Gastrocnemius medialis (tissue), 4 donors: ENCODE measurements around the gene CNTD1. TPM values are rescaled to one million over a fixed set of nuclear protein-coding genes. Genes with fewer than 3 reads are reported as not detected.

ENCODE experiments used
- ATAC-seq, 2 donors: fragments of 150-250 bp; one replicate each; pipeline ENCODE4 v1.9.1; 2016
- DNase-seq, 2 donors: peaks; one replicate each; pipeline ENCODE4 v3.0.0-alpha.2; 2019
- H3K27ac ChIP-seq, 4 donors: fragments of 200-600 bp; sonication (generic); 1 replicate in 1 of 4; 2 replicates in 3 of 4; pipeline ENCODE4 v1.5.1; 2016 to 2018; ENCODE audit warnings: mild to moderate bottlenecking in 2 of 4, moderate library complexity in 1 of 4
- H3K27me3 ChIP-seq, 3 donors: fragments of 200-600 bp; sonication (generic) in 2 of 3; 1 replicate in 1 of 3; 2 replicates in 2 of 3; pipeline versions ENCODE4 v1.5.1 to v1.6.0; 2016 to 2019; ENCODE audit warnings: mild to moderate bottlenecking in 1 of 3, moderate library complexity in 1 of 3
- H3K36me3 ChIP-seq, 2 donors: fragments of 200-600 bp; sonication (generic) in 1 of 2; one replicate each; pipeline ENCODE4 v1.5.1; 2017 to 2018
- H3K4me1 ChIP-seq, 2 donors: fragments of 200-600 bp; sonication (generic) in 1 of 2; one replicate each; pipeline ENCODE4 v1.5.1; 2016 to 2017; ENCODE audit warnings: mild to moderate bottlenecking in 2 of 2
- H3K4me3 ChIP-seq, 4 donors: fragments of 200-600 bp; sonication (generic) in 3 of 4; 1 replicate in 1 of 4; 2 replicates in 3 of 4; pipeline ENCODE4 v1.5.1; 2016 to 2019; ENCODE audit warnings: mild to moderate bottlenecking in 2 of 4
- H3K9me3 ChIP-seq, 3 donors: fragments of 200-600 bp; sonication (generic) in 2 of 3; 1 replicate in 1 of 3; 2 replicates in 2 of 3; pipeline ENCODE4 v1.5.1; 2016 to 2019
- CTCF ChIP-seq, 5 experiments: fragments of 450-650 bp in 3 of 5; fragments of 200-600 bp in 2 of 5; sonication (generic) in 2 of 5; IDR thresholded peaks in 4 of 5; conservative IDR thresholded peaks in 1 of 5; 1 replicate in 4 of 5; 2 replicates in 1 of 5; pipeline ENCODE4 v1.5.1; 2016 to 2019; ENCODE audit warnings: antibody characterized with exemption in 5 of 5, mild to moderate bottlenecking in 3 of 5, moderate library complexity in 3 of 5
- POLR2A ChIP-seq, 2 donors: fragments of 450-650 bp; IDR thresholded peaks; one replicate each; pipeline ENCODE4 v1.6.1; 2017; ENCODE audit warnings: antibody characterized with exemption in 2 of 2, mild to moderate bottlenecking in 2 of 2, moderate library complexity in 2 of 2
- in situ Hi-C, 4 donors: fragments of 200-750 bp; cut with MboI; loops; one replicate each; pipeline versions ENCODE4 v1.15.0 to v1.8.0; 2017; ENCODE audit warnings: low sequenced_read_pairs in 4 of 4
- intact Hi-C: fragments of 100-400 bp; cut with DNase I; formaldehyde crosslinking; loops from one replicate; pipeline ENCODE4 v1.15.1; 2023; ENCODE audit warnings: low total_unique reads
- total RNA-seq, 4 donors: library from RNA; depleted of rRNA; stranded (reverse); fragments of >200 nt; gene quantifications; one replicate each; pipeline versions ENCODE4 v1.1.0 to v1.2.3, GENCODE V29; 2016

The CNTD1 gene
- total RNA-seq, 4 donors from 2014 or later: not detected

DNA sequence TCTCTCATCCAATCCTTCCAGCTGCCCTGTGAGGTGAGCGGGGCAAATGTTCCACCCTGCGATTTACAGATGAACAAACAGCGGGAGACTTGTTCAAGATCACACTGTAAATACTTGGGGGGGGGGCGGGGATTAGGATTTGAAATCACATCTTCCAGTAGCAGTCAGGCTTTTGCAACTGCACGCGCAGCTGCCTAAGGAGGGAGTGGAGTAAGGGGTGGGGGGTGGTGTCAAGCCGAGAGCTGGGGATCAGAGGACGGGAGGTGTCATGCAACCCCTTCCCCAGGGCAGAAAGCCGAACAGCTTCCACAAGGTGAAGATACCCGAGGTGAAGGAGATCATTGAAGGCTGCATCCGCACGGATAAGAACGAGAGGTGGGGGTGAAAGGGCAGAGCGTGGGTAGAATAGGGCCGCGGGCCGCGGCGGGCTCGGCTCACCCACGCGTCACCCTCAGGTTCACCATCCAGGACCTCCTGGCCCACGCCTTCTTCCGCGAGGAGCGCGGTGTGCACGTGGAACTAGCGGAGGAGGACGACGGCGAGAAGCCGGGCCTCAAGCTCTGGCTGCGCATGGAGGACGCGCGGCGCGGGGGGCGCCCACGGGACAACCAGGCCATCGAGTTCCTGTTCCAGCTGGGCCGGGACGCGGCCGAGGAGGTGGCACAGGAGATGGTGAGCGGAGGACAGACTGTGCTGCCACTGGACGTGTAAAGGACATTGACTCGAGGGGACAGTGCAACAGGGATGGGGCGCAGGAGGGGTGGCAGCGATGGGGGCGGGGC, 13.7 kb upstream of the CNTD1 start:
- intact Hi-C loops: no loop called here
- Histone ChIP-seq H3K27me3 (peaks cover 63 to 71% (median 71%) of the 10 kb centered on the region in 3 donors), H3K4me1 (peaks cover 0 to 5% of the 10 kb centered on the region in 2 donors)

GRCh38 chr17:42787266-42787665, 11.4 kb upstream of the CNTD1 start:
- TF ChIP-seq CTCF (IDR thresholded peaks at IDR 0.05 in 4 of 5, conservative IDR thresholded peaks at IDR 0.05 in 1 of 5) (no peak), POLR2A (IDR thresholded peaks at IDR 0.05) (no peak)

More for the DNA sequence above, 13.7 kb upstream of the CNTD1 start:
- in situ Hi-C loops: no loop called here
- DNase-seq (no peak), ATAC-seq (no peak)
- Histone ChIP-seq H3K27ac (no peak overlapping the region), H3K9me3 (no peaks in the 10 kb centered on the region), H3K36me3 (no peaks in the 10 kb centered on the region), H3K4me3 (no peak overlapping the region)
- TF ChIP-seq CTCF (IDR thresholded peaks at IDR 0.05 in 4 of 5, conservative IDR thresholded peaks at IDR 0.05 in 1 of 5) (no peak), POLR2A (IDR thresholded peaks at IDR 0.05) (no peak)

GRCh38 chr17:42791948-42792347, 6.7 kb upstream of the CNTD1 start:
- DNase-seq (no peak), ATAC-seq (no peak)
- H3K27ac ChIP-seq: no peak overlapping the region
- intact Hi-C loops (no loop called here), in situ Hi-C loops (no loop called here)
- H3K36me3 ChIP-seq: peaks cover 0 to 5% of the 10 kb centered on the region in 2 donors
- TF ChIP-seq CTCF (IDR thresholded peaks at IDR 0.05 in 4 of 5, conservative IDR thresholded peaks at IDR 0.05 in 1 of 5): no peak
- H3K27me3 ChIP-seq: peaks cover 0 to 12% (median 6%) of the 10 kb centered on the region in 3 donors
- H3K4me1 ChIP-seq: peaks cover 4 to 6% of the 10 kb centered on the region in 2 donors
- no peaks in the 10 kb centered on the region for H3K9me3 ChIP-seq
- H3K4me3 ChIP-seq: no peak overlapping the region

More at GRCh38 chr17:42787266-42787665, 11.4 kb upstream of the CNTD1 start:
- peaks cover 0 to 2% of the 10 kb centered on the region in 2 donors for H3K4me1 ChIP-seq
- H3K36me3 ChIP-seq: no peaks in the 10 kb centered on the region
- DNase-seq: no peak
- H3K27me3 ChIP-seq: peaks cover 45 to 53% (median 53%) of the 10 kb centered on the region in 3 donors
- no peak overlapping the region for H3K27ac ChIP-seq
- in situ Hi-C loops: no loop called here
- no peak overlapping the region for H3K4me3 ChIP-seq
- ATAC-seq: no peak
- intact Hi-C loops: no loop called here
- no peaks in the 10 kb centered on the region for H3K9me3 ChIP-seq

DNA sequence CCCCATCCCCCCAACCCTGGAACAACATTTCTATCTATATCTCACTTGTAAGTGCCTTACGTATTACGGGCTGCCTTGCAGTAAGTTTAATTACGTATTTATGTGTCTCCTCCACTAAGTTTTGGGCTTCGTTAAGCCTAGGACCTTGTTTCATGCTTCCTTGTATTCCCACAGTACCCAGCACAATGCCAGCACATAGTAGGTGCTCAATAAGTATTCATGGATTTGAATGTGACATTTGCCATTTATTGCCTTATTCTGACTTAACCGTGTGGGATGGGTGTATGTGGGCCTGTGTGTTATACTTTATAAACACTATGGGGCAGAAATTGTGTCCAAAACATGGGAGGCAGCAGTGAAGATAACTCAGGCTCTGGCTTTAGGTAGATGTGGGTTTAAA, 6.1 kb upstream of the CNTD1 start:
- H3K4me3 ChIP-seq: no peak overlapping the region
- no peak for TF ChIP-seq POLR2A (IDR thresholded peaks at IDR 0.05)
- no peak for TF ChIP-seq CTCF (IDR thresholded peaks at IDR 0.05 in 4 of 5, conservative IDR thresholded peaks at IDR 0.05 in 1 of 5)
- in situ Hi-C loops: no loop called here
- H3K4me1 ChIP-seq: peaks cover 10 to 12% of the 10 kb centered on the region in 2 donors
- DNase-seq (no peak), ATAC-seq (no peak)
- peaks cover 0 to 5% of the 10 kb centered on the region in 2 donors for H3K36me3 ChIP-seq
- H3K27me3 ChIP-seq: peaks cover 0 to 6% (median under 1%) of the 10 kb centered on the region in 3 donors
- intact Hi-C loops: no loop called here
- no peak overlapping the region for H3K27ac ChIP-seq
- H3K9me3 ChIP-seq: no peaks in the 10 kb centered on the region
